Suprapubic skin (tissue), 4 donors: ENCODE data around the gene AP2A1. TPM values are rescaled to one million over a fixed set of nuclear protein-coding genes. Genes with fewer than 3 reads are reported as not detected.

Experiments used
- DNase-seq, 2 donors: peaks; one replicate each; pipeline ENCODE4 v3.0.0-alpha.2; 2019; ENCODE audit warnings: low spot score in 2 of 2
- H3K27ac ChIP-seq: fragments of 200-600 bp; sonication (generic); one replicate; pipeline ENCODE4 v1.5.1; 2019
- H3K27me3 ChIP-seq: fragments of 200-600 bp; sonication (generic); one replicate; pipeline ENCODE4 v1.5.1; 2019
- H3K36me3 ChIP-seq: fragments of 200-600 bp; sonication (generic); one replicate; pipeline ENCODE4 v1.5.1; 2019
- H3K4me1 ChIP-seq: fragments of 200-600 bp; sonication (generic); one replicate; pipeline ENCODE4 v1.5.1; 2019
- H3K4me3 ChIP-seq: fragments of 200-600 bp; sonication (generic); one replicate; pipeline ENCODE4 v1.5.1; 2019; ENCODE audit warnings: mild to moderate bottlenecking
- H3K9me3 ChIP-seq: fragments of 200-600 bp; sonication (generic); one replicate; pipeline ENCODE4 v1.5.1; 2019
- CTCF ChIP-seq, 2 donors: fragments of 200-600 bp in 1 of 2; fragments of 450-650 bp in 1 of 2; sonication (generic) in 1 of 2; IDR thresholded peaks; one replicate each; pipeline ENCODE4 v1.5.1; 2016 to 2019; ENCODE audit warnings: antibody characterized with exemption in 2 of 2, mild to moderate bottlenecking in 1 of 2, moderate library complexity in 1 of 2
- EP300 ChIP-seq: sonication (generic); formaldehyde crosslinking; IDR thresholded peaks from one replicate; pipeline ENCODE4 v1.6.1; 2017; ENCODE audit warnings: antibody characterized with exemption
- POLR2A ChIP-seq, 2 donors: fragments of 450-650 bp; IDR thresholded peaks; one replicate each; pipeline ENCODE4 v1.6.1; 2017; ENCODE audit warnings: antibody characterized with exemption in 2 of 2, mild to moderate bottlenecking in 2 of 2, moderate library complexity in 2 of 2
- POLR2AphosphoS5 ChIP-seq, 3 donors: sonication (generic); formaldehyde crosslinking; IDR thresholded peaks; one replicate each; pipeline ENCODE4 v1.6.1; 2017; ENCODE audit warnings: antibody characterized with exemption in 3 of 3
- WGBS: methylation state at CpG from one replicate; pipeline ENCODE4 v1.1.5; 2018; 5-methylcytosine and 5-hydroxymethylcytosine counted together
- total RNA-seq, 4 donors: library from RNA; depleted of rRNA; stranded (reverse); fragments of >200 nt; gene quantifications; one replicate each; pipeline ENCODE4 v1.1.0, GENCODE V29; 2016

The AP2A1 gene
- total RNA-seq, 4 donors from 2014 or later: 78.1 to 101 (median 93.4) TPM

GRCh38 chr19:49800771-49801170 lies 34.0 kb downstream of the AP2A1 start:
- no peaks in the 10 kb centered on the region for H3K4me1 ChIP-seq
- no peak for DNase-seq
- no peak overlapping the region for H3K27ac ChIP-seq
- H3K4me3 ChIP-seq: no peak overlapping the region
- WGBS: 96% methylated on average over 9 of the region's 10 CpGs
- H3K9me3 ChIP-seq: no peaks in the 10 kb centered on the region
- H3K36me3 ChIP-seq: peaks cover 95% of the 10 kb centered on the region
- no peak for TF ChIP-seq POLR2A (IDR thresholded peaks at IDR 0.05)
- no peak for TF ChIP-seq EP300
- no peak for TF ChIP-seq POLR2AphosphoS5 (IDR thresholded peaks at IDR 0.05)
- no peak for TF ChIP-seq CTCF (IDR thresholded peaks at IDR 0.05)
- H3K27me3 ChIP-seq: no peaks in the 10 kb centered on the region

GRCh38 chr19:49801401-49801888 lies 34.6 kb downstream of the AP2A1 start:
- H3K27ac ChIP-seq: no peak overlapping the region
- peaks cover 88% of the 10 kb centered on the region for H3K36me3 ChIP-seq
- 92% methylated on average over 20 of the region's 32 CpGs for WGBS
- no peak for DNase-seq
- H3K27me3 ChIP-seq: no peaks in the 10 kb centered on the region
- no peaks in the 10 kb centered on the region for H3K9me3 ChIP-seq
- no peak for TF ChIP-seq POLR2AphosphoS5 (IDR thresholded peaks at IDR 0.05)
- no peak for TF ChIP-seq POLR2A (IDR thresholded peaks at IDR 0.05)
- no peak for TF ChIP-seq CTCF (IDR thresholded peaks at IDR 0.05)
- TF ChIP-seq EP300: no peak
- H3K4me3 ChIP-seq: peak overlapping the region; percentile 37
- H3K4me1 ChIP-seq: no peaks in the 10 kb centered on the region

- Histone ChIP-seq H3K4me1 (no peaks in the 10 kb centered on the region), H3K9me3 (no peaks in the 10 kb centered on the region), H3K27ac (no peak overlapping the region), H3K27me3 (no peaks in the 10 kb centered on the region), H3K36me3 (peaks cover 84% of the 10 kb centered on the region), H3K4me3 (peak overlapping the region; percentile 37)
- no peak for TF ChIP-seq EP300
- no peak for TF ChIP-seq CTCF (IDR thresholded peaks at IDR 0.05)
- TF ChIP-seq POLR2A (IDR thresholded peaks at IDR 0.05): no peak
- no peak for TF ChIP-seq POLR2AphosphoS5 (IDR thresholded peaks at IDR 0.05)
- DNase-seq: peak; percentile 90 to 94
- 65% methylated on average over 30 of the region's 38 CpGs for WGBS
These were observed 35.3 kb downstream of the AP2A1 start for GRCh38 chr19:49801966-49802661.

GRCh38 chr19:49802836-49803528 lies 36.2 kb downstream of the AP2A1 start:
- TF ChIP-seq EP300 (no peak), POLR2A (IDR thresholded peaks at IDR 0.05) (no peak), POLR2AphosphoS5 (IDR thresholded peaks at IDR 0.05) (no peak), CTCF (IDR thresholded peaks at IDR 0.05) (no peak)
- Histone ChIP-seq H3K4me1 (no peaks in the 10 kb centered on the region), H3K27ac (no peak overlapping the region), H3K9me3 (no peaks in the 10 kb centered on the region), H3K36me3 (peaks cover 79% of the 10 kb centered on the region), H3K4me3 (peak overlapping the region; percentile 37), H3K27me3 (no peaks in the 10 kb centered on the region)
- 89% methylated on average over 19 of the region's 24 CpGs for WGBS
- no peak for DNase-seq

- Histone ChIP-seq H3K4me1 (peaks cover 4% of the 10 kb centered on the region), H3K4me3 (no peak overlapping the region), H3K36me3 (peaks cover 74% of the 10 kb centered on the region), H3K27me3 (no peaks in the 10 kb centered on the region), H3K27ac (no peak overlapping the region), H3K9me3 (no peaks in the 10 kb centered on the region)
- no peak for DNase-seq
- WGBS: 92% methylated on average over 6 of the region's 6 CpGs
- no peak for TF ChIP-seq CTCF (IDR thresholded peaks at IDR 0.05)
- TF ChIP-seq POLR2A (IDR thresholded peaks at IDR 0.05): no peak
- no peak for TF ChIP-seq POLR2AphosphoS5 (IDR thresholded peaks at IDR 0.05)
- TF ChIP-seq EP300: no peak
These were observed 36.7 kb downstream of the AP2A1 start for GRCh38 chr19:49803529-49803856.
